ENCODE data around the gene CACNG8.

GRCh38 chr19:53971673-53972072 is 8.9 kb downstream of the CACNG8 start:
- TF ChIP-seq, protein P1, sequence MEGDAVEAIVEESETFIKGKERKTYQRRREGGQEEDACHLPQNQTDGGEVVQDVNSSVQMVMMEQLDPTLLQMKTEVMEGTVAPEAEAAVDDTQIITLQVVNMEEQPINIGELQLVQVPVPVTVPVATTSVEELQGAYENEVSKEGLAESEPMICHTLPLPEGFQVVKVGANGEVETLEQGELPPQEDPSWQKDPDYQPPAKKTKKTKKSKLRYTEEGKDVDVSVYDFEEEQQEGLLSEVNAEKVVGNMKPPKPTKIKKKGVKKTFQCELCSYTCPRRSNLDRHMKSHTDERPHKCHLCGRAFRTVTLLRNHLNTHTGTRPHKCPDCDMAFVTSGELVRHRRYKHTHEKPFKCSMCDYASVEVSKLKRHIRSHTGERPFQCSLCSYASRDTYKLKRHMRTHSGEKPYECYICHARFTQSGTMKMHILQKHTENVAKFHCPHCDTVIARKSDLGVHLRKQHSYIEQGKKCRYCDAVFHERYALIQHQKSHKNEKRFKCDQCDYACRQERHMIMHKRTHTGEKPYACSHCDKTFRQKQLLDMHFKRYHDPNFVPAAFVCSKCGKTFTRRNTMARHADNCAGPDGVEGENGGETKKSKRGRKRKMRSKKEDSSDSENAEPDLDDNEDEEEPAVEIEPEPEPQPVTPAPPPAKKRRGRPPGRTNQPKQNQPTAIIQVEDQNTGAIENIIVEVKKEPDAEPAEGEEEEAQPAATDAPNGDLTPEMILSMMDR (IDR thresholded peaks at IDR 0.05) = no peak
- TF ChIP-seq POLR2A (IDR thresholded peaks at IDR 0.05) = no peak

Measured in body of pancreas (tissue), 4 donors.